Activated CD8-positive, alpha-beta memory T cell treated with anti-CD3 and anti-CD28 coated beads for 36 hours (primary cell): ENCODE measurements around the gene TRIOBP. TPM values are rescaled to one million over a fixed set of nuclear protein-coding genes. Genes with fewer than 3 reads are reported as not detected.

Source experiments
- CTCF ChIA-PET: fragments of 350-600 bp; sonication (Branson Sonifier 250); formaldehyde crosslinking; loops from one replicate; lab custom pipeline; 2021; ENCODE audit warnings: antibody characterized with exemption; lab: Charles Lee
- POLR2A ChIA-PET: fragments of 350-600 bp; sonication (Branson Sonifier 250); formaldehyde crosslinking; loops from one replicate; lab custom pipeline; 2021; ENCODE audit warnings: antibody characterized with exemption; lab: Charles Lee
- total RNA-seq, 2 experiments: library from RNA; stranded (reverse); gene quantifications; one replicate each; pipeline ENCODE4 v1.2.3, GENCODE V29; 2021

Gene TRIOBP
- total RNA-seq, 2 experiments from 2014 or later = 24.1 to 24.8 TPM

DNA sequence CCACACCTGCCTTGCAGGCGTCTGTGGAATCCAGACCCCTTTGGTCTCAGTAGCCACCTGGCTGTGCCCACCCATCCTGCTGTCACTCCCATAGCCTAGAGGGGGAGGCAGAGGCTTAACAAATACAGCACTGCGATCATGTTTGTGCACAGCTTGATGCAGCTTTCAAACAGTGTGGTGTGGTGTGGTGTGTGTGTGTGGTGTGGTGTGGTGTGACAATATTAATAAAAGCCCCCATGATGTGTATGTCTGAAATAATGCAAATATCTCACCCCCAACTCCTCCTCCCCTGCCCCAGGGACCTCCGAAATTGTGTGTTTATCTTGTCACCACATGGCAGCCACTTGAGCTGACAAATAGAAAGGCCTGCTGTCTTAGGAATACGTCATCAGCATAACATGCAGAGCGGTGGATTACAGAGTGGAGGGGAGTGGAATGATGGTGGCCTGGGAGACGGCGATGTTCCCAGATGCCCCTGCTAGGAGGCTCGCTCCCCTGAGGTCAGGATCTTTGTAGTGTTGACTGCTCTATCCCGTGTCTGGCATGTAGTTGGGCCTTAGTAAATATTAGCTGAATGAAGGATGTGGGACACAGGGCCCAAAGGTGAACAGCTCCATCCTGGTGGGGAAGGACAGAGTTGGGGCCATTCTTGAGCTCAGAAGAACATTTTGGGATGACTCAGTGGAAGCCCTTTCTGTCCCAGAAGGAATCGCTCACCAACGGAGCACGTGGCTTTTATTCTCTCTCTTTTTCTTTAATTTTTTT lies 35.5 kb upstream of the TRIOBP start:
- ChIA-PET POLR2A (interaction anchor here (0.9 to 1.6 kb wide), 4 partner anchors 14 to 28 kb away, joined by 3 to 6 read pairs (median 4); partner anchors contain the start of genes LGALS1 and NOL12), CTCF (interaction anchor here (0.5 to 5.4 kb wide), 8 partner anchors 14 to 156 kb away, joined by 3 to 35 read pairs (median 4); partner anchors contain the start of gene LGALS1)

DNA sequence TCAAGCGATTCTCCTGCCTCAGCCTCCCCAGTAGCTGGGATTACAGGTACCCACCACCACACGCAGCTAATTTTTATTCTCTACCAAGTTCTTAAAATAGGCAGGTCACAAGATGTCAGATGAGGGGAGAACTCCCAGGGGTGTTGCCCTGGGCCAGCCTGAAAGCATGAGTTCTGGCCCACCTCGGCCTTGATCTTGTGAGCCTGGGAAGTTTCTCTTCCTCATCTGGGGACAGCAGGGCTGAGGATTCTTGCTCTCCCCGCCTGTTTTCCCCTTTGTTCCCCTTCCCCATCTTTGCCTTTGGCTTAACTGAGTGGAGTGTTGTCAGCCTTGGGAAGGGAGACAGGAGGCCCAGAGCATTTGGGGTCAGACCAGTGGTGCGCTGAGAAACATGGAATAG lies 34.8 kb upstream of the TRIOBP start:
- ChIA-PET POLR2A (interaction anchor here (0.9 to 1.6 kb wide), 3 partner anchors 15 to 29 kb away, joined by 3 to 6 read pairs (median 4); partner anchors contain the start of gene NOL12), CTCF (interaction anchor here (0.7 to 5.4 kb wide), 4 partner anchors 13 to 157 kb away, joined by 3 to 35 read pairs (median 14); partner anchors contain the start of gene LGALS1)

DNA sequence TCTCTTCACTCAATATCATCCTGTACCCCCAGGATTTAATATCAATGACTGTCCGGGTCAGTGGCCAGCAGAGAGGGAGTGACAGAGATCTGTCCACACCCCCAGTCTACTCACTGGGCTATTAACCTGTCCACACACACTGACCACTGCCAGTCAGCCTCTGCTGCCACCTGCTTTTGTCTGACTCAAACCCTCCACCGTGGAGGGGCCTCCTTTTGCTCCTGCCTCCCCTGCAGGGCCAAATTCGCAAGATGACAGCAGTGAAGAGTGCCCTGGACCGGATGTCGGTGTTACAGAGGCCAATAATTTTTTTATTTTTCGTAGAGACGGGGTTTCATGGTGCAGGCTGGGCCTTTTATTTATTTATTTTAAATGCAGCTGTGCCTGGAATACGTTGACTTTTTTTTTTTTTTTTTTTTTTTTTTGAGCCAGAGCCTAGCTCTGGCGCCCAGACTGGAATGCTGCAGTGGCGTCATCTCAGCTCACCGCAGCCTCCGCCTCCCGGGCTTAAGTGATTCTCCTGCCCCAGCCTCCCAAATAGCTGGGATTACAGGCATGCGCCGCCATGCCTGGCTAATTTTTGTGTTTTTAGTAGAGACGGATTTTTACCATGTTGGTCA lies 33.2 kb upstream of the TRIOBP start:
- CTCF ChIA-PET = interaction anchor here (0.8 to 5.4 kb wide), 4 partner anchors 9 to 21 kb away, joined by 3 to 35 read pairs (median 14); partner anchors contain the start of gene LGALS1
- POLR2A ChIA-PET = interaction anchor here (0.6 to 1.4 kb wide), 2 partner anchors 14 to 15 kb away, joined by 4 read pairs; no protein-coding TSS in a partner anchor

DNA sequence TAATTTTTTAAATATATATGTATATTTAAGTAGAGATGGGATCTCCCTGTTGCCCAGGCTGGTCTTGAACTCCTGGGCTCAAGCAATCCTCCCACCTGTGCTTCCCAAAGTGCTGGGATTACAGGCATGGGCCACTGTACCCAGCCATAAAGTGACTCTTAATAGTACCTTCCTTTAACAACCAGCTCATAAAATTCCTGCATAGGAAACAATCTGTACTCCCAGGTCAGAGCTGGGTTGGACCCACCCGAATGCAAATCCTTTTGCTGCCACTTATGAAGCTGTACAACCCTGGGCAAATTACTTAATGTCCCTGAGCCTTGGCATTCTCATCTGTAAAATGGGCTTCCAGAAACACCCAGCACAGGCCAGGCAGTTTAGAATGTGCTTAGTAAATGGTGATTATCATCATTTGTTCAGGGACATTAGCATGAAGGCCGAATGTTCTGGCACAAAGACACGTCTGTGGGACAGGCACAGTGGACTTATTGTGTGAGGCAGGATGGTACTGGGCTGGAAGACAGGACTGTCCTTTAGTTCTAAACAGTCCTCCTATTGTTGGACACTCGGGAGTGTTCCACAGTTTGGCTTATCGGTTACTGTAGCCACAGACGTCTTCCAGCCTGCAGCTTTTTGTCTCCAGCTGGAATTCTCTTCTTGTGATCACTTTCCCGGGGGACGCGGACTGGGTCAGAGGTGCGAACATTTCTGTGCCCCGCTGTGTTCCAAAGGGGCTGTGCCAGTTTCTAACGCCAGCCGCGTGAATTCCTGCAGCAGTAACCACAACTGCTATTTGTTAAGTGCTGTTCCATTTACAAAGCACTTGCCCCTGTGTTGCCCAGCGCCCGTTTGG lies 32.4 kb upstream of the TRIOBP start:
- ChIA-PET POLR2A (interaction anchor here (0.6 to 1.4 kb wide), 2 partner anchors 13 to 16 kb away, joined by 4 read pairs; no protein-coding TSS in a partner anchor), CTCF (interaction anchor here (0.6 to 5.4 kb wide), 3 partner anchors 8 to 255 kb away, joined by 3 to 35 read pairs (median 3); no protein-coding TSS in a partner anchor)

DNA sequence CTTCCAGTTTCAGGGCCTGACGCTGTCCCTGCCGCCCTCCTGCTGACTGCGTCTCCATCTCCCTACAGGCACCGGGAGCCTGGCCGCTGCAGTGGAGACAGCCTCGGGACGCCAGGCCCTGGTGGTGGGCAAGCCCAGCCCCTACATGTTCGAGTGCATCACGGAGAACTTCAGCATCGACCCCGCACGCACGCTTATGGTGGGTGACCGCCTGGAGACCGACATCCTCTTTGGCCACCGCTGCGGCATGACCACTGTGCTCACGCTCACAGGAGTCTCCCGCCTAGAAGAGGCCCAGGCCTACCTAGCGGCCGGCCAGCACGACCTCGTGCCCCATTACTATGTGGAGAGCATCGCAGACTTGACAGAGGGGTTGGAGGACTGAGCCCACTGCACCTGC lies 31.4 kb upstream of the TRIOBP start:
- POLR2A ChIA-PET = no interaction called here
- CTCF ChIA-PET = interaction anchor here (0.6 to 5.4 kb wide), 2 partner anchors 23 to 213 kb away, joined by 4 to 35 read pairs; no protein-coding TSS in a partner anchor

DNA sequence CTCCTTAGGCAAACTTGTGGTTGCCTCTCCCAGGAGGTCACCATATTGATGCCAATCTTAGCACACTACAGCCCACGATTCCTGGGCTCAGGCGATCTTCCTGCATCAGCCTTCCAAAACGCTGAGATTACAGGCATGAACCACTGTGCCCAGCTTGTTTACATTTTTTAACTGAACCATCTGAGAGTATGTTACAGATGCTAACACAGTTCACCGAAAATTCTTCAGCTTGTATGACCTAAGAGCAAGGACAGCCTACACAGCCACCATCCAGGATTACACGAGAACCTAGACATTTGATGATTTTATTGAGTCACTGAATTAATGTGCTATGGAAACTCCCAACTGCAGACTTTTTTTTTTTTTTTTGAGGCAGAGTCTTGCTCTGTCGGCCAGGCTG lies 27.3 kb upstream of the TRIOBP start:
- ChIA-PET CTCF (interaction anchor here (0.7 to 21.6 kb wide), 3 partner anchors 12 to 648 kb away, joined by 3 to 239 read pairs (median 25); partner anchors contain the start of gene SH3BP1), POLR2A (interaction anchor here (0.7 to 0.9 kb wide), 4 partner anchors 11 to 43 kb away, joined by 3 to 5 read pairs (median 4); partner anchors contain the start of gene PDXP)

DNA sequence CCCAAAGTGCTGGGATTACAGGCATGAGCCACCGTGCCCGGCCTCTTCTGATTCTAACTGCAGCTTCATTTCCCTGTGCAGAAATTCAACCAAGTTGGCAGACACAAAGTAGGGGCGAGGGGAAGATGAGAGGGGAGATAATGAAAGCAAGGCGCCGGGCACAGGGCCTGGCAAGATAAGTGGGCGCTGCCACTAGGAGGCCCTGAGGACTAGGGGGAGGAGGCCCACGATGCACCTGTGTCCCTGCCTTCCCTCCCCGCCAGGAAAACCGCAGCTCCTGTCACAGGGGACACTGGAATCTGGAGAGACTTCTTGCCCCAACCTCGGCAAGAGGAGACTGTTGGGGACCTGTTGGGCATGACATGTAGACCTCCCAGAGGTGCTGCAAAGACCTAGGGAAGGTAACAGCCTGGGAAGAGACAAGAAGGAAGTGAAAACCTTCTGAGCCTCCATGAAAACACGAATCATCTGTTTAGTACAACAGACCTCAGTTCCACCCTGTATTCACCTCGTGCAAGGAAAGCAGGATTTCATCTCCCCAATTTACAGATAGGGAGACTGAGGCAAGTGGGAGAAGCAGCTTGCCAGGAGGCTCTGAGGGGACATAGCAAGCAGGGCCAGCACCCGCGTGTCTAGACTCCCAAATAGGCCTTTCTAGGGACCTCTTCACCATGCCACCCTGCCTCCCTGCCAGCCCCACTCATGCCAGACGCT lies 24.5 kb upstream of the TRIOBP start:
- POLR2A ChIA-PET = interaction anchor here (1.6 kb wide), 1 partner anchor 29 kb away, joined by 3 read pairs; no protein-coding TSS in a partner anchor
- CTCF ChIA-PET = interaction anchor here (0.9 to 21.6 kb wide), 4 partner anchors 8 to 32 kb away, joined by 3 to 239 read pairs (median 14); partner anchors contain the start of genes PDXP and SH3BP1

DNA sequence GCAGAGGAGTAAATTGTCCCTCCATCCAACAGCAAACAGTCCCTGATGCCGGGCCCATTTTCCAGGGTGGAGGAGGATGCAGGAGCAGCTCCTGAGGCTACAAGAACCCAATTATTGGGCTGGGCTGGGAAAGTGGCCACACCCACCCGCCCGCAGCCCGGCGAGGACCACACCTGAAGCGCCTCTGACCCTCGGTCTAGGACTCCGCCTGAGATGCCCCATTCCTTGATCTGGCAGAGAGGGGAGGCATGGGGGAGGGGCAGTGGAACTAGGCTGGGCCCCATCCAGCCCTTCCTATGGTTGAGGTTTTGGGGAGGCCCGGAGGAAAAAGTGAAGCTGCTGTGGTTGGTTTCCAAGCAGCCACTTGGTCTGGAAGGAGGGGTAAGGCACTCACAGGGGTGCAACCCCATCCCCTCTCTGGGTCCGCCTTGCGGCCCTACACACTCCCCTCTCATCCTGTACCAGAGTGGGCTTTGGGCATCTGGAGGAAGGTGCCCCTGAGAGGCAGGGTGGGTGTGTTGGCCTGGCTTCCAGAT lies 23.9 kb upstream of the TRIOBP start:
- POLR2A ChIA-PET = no interaction called here
- CTCF ChIA-PET = interaction anchor here (0.9 to 21.6 kb wide), 4 partner anchors 9 to 32 kb away, joined by 3 to 239 read pairs (median 14); partner anchors contain the start of genes PDXP and SH3BP1

DNA sequence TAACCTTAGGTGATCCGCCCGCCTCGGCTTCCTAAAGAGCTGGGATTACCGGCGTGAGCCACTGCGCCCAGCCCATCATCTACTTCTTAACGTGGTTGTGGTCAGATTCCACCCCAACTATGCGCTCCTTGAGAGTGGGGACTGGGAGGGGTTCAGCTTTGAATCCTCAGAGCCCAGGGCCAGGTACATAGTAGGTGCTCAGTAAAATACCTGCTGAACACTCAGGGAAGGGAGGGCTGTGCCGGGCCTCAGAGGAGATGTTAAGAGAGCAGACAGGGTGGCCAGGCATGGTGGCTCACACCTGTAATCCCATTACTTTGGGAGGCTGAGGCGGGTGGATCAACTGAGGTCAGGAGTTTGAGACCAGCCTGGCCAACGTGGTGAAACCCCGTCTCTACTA lies 22.6 kb upstream of the TRIOBP start:
- POLR2A ChIA-PET = interaction anchor here (0.9 to 2.1 kb wide), 3 partner anchors 25 to 32 kb away, joined by 3 to 6 read pairs (median 4); no protein-coding TSS in a partner anchor
- CTCF ChIA-PET = interaction anchor here (1.1 to 21.6 kb wide), 5 partner anchors 12 to 67 kb away, joined by 3 to 239 read pairs (median 4); partner anchors contain the start of gene SH3BP1

DNA sequence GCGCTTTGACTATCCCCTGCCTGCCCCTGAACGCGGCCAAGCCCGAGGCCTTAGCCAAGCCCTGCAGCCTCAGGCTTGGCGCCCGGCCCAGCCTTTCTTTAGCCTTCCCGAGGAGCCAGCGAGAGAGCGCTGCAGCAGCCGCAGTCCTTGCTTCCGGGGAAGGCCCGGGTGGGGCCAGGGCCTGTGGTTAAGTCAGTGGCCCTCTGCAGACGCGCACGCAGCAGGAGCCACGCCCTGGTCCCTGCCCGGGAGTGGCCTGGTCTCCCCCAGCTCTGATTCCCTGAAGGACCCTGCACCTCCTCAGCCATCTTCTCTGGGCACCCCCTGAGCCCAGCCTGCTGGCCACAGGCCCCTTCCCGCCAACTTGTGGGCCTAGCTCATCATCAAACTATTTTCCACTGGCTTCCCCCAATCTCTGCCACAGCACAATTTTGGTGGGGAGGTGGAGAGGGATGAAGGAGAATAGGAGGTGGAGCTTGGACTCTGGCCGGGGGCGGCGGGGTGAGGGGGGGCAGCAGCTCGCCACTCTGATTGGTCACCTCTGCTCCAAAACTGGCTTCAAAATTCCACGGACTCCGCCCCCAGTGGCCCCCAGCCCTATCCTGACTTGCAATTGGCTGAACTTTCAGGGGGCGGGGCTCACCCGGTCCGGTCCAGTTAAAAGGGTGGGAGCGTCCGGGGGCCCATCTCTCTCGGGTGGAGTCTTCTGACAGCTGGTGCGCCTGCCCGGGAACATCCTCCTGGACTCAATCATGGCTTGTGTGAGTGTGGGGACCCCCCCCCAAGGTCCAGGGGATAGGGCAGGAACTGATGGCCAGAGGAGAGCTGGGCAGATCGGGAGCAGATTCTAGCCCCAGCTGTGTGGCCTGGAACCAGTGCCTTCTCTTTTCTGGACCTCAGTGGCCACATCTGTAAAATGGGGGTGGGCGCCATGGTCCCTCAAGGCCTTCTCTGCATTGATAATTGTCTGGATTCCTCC lies 21.6 kb upstream of the TRIOBP start, which contains the start of gene LGALS1:
Gene LGALS1 (plus strand): TSS at position 686 of the 979 bp plus-strand sequence. CDS start 67 bp downstream, at position 753.
- ChIA-PET POLR2A (interaction anchor here (0.6 to 3.1 kb wide), 10 partner anchors 14 to 133 kb away, joined by 3 to 23 read pairs (median 4); partner anchors contain the start of genes GCAT, GGA1 and PDXP), CTCF (interaction anchor here (0.6 to 21.6 kb wide), 11 partner anchors 11 to 72 kb away, joined by 3 to 239 read pairs (median 4); partner anchors contain the start of genes NOL12, PDXP and SH3BP1)

DNA sequence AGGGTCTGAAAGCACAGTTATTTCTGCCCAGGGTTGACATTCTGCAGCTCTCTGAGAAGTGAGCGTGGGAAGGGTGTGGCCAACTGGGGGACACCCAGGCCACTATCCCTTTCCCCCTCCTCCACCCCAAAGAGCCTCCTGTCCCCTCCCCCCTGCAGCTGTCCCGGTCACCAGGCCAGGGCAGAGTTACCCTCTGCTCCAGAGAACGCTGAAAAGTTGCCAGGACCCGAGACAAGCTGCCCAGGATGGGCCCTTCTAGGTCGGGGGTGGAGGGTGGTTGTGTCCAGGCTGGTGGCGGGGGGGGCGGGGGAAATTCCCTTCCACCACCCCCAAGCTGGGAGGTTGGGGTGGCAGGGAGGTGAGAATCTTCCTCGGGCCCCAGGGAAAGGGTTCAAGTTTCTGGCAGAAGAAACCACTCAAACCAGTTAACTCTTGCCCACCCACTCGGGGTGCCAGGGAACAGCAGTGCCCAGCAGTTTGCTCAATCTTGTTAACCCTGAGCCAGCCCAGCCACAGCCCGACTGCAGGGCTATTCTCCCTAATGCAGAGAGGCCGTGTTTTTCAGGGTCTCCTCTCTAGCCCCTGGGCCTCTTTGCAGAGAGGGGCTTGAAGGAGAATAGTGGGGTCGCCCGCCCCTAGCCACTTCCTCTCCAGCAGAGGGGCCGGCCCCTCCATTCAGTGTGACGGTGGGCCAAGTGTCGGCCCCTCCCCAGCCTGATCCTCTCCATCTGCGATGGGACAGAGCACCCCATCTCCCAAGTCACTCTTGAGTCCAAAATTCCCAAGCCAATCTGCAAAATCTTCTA lies 20.7 kb upstream of the TRIOBP start:
- ChIA-PET POLR2A (interaction anchor here (1.0 to 3.1 kb wide), 5 partner anchors 15 to 277 kb away, joined by 3 to 23 read pairs (median 6); partner anchors contain the start of genes C22orf23, GGA1, PDXP and POLR2F), CTCF (interaction anchor here (1.0 to 21.6 kb wide), 7 partner anchors 10 to 69 kb away, joined by 3 to 239 read pairs (median 4); partner anchors contain the start of genes NOL12, PDXP and SH3BP1)

DNA sequence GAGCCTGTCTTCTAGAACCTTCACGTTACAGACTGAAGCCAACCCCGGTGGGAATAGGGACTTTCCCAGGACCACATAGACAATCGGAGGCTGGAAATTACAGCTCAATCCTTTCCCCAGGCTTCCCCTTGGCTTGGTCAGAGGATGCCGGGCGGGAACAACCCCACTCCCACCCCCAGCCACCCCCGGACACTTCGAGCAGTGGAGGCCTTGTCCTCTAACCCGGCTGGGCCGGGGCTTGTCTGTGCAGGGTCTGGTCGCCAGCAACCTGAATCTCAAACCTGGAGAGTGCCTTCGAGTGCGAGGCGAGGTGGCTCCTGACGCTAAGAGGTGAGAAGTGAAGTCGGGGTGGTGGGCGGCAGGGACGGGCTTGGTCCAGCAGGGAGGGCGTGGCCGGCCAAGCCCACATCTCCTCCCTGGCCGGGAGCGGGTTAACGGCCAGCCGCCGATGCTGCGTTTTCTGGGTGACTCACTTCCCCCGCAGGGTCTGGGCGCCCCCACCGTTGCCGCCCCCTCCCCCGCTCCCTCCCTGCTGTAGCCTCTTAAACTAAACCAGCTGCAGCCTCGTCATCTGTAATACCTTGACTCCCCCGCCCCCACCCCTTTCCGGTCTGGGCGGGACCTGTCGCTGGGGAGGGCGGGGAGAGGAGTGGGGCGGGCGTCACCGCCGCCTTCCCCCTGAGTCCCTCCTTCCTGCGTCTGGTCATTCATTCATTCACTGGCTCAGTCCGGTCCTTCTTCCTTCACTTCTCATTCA lies 19.9 kb upstream of the TRIOBP start:
- POLR2A ChIA-PET = interaction anchor here (1.0 to 3.1 kb wide), 6 partner anchors 13 to 276 kb away, joined by 3 to 23 read pairs (median 4); partner anchors contain the start of genes C22orf23, GGA1, PDXP and POLR2F
- CTCF ChIA-PET = interaction anchor here (1.0 to 21.6 kb wide), 4 partner anchors 16 to 70 kb away, joined by 3 to 239 read pairs (median 6); partner anchors contain the start of genes PDXP and SH3BP1

DNA sequence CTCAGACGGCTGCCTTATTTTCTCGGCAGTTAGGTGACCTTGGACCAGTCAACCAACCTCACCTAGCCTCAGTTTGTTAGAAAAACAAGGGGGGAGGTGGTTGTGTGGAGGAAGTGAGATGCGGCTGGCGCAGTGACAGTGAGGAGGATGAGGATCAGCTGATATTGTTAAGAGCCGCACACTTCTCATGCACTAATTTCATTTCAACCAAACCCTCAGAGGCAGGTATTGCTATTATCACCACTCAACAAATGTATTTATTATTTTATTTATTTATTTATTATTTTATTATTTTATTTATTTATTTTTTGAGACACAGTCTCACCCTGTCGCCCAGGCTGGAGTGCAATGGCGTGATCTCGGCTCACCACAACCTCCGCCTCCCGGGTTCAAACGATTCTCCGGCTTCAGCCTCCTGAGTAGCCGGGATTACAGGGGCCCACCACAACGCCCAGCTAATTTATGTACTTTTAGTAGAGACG lies 19.3 kb upstream of the TRIOBP start:
- POLR2A ChIA-PET = interaction anchor here (1.4 to 3.1 kb wide), 4 partner anchors 14 to 69 kb away, joined by 4 to 23 read pairs (median 8); partner anchors contain the start of genes GGA1 and PDXP
- CTCF ChIA-PET = interaction anchor here (1.0 to 21.6 kb wide), 3 partner anchors 16 to 37 kb away, joined by 3 to 239 read pairs (median 7); partner anchors contain the start of genes PDXP and SH3BP1
